ENCODE measurements around the gene SPSB4. TPM values are rescaled to one million over a fixed set of nuclear protein-coding genes. Genes with fewer than 3 reads are reported as not detected.

SPSB4 gene
- total RNA-seq, 1 experiment from 2014 or later: 0.23 TPM

GRCh38 chr3:141083226-141083625 is 32.1 kb downstream of the SPSB4 start:
- no peak for DNase-seq
- no peak overlapping the region for H3K4me3 ChIP-seq

GRCh38 chr3:141083836-141084649 is 32.9 kb downstream of the SPSB4 start:
- Histone ChIP-seq H3K27me3 (no peaks in the 10 kb centered on the region), H3K4me3 (no peak overlapping the region), H3K36me3 (no peaks in the 10 kb centered on the region), H3K9me3 (no peaks in the 10 kb centered on the region)
- DNase-seq: no peak

More at GRCh38 chr3:141083226-141083625, 32.1 kb downstream of the SPSB4 start:
- Histone ChIP-seq H3K27me3 (no peaks in the 10 kb centered on the region), H3K36me3 (no peaks in the 10 kb centered on the region), H3K9me3 (no peaks in the 10 kb centered on the region)

GRCh38 chr3:141085343-141086070 is 34.4 kb downstream of the SPSB4 start:
- H3K4me3 ChIP-seq: no peak overlapping the region
- no peak for DNase-seq
- no peaks in the 10 kb centered on the region for H3K36me3 ChIP-seq
- H3K27me3 ChIP-seq: no peaks in the 10 kb centered on the region
- no peaks in the 10 kb centered on the region for H3K9me3 ChIP-seq

GRCh38 chr3:141086188-141086587 is 35.0 kb downstream of the SPSB4 start:
- Histone ChIP-seq H3K36me3 (no peaks in the 10 kb centered on the region), H3K9me3 (no peaks in the 10 kb centered on the region), H3K27me3 (no peaks in the 10 kb centered on the region), H3K4me3 (no peak overlapping the region)
- DNase-seq: peak; percentile 29

- no peaks in the 10 kb centered on the region for H3K36me3 ChIP-seq
- H3K4me3 ChIP-seq: no peak overlapping the region
- DNase-seq: peak; percentile 31
- no peaks in the 10 kb centered on the region for H3K27me3 ChIP-seq
- H3K9me3 ChIP-seq: no peaks in the 10 kb centered on the region
Measured at GRCh38 chr3:141087076-141087777, 36.1 kb downstream of the SPSB4 start.

GRCh38 chr3:141087778-141088130 is 36.6 kb downstream of the SPSB4 start:
- Histone ChIP-seq H3K36me3 (no peaks in the 10 kb centered on the region), H3K9me3 (no peaks in the 10 kb centered on the region)
- DNase-seq: no peak

GRCh38 chr3:141089339-141090152 is 38.4 kb downstream of the SPSB4 start:
- H3K27me3 ChIP-seq: no peaks in the 10 kb centered on the region
- DNase-seq: no peak
- H3K9me3 ChIP-seq: no peaks in the 10 kb centered on the region
- no peak overlapping the region for H3K4me3 ChIP-seq
- no peaks in the 10 kb centered on the region for H3K36me3 ChIP-seq

More at GRCh38 chr3:141087778-141088130, 36.6 kb downstream of the SPSB4 start:
- no peak overlapping the region for H3K4me3 ChIP-seq
- no peaks in the 10 kb centered on the region for H3K27me3 ChIP-seq

GRCh38 chr3:141091426-141091825 is 40.3 kb downstream of the SPSB4 start:
- Histone ChIP-seq H3K9me3 (no peaks in the 10 kb centered on the region), H3K4me3 (no peak overlapping the region), H3K27me3 (no peaks in the 10 kb centered on the region), H3K36me3 (no peaks in the 10 kb centered on the region)
- DNase-seq: no peak

GRCh38 chr3:141092663-141093062 is 41.5 kb downstream of the SPSB4 start:
- DNase-seq: no peak
- H3K9me3 ChIP-seq: no peaks in the 10 kb centered on the region
- no peaks in the 10 kb centered on the region for H3K36me3 ChIP-seq
- no peaks in the 10 kb centered on the region for H3K27me3 ChIP-seq
- no peak overlapping the region for H3K4me3 ChIP-seq

GRCh38 chr3:141093397-141093796 is 42.2 kb downstream of the SPSB4 start:
- Histone ChIP-seq H3K36me3 (no peaks in the 10 kb centered on the region), H3K27me3 (no peaks in the 10 kb centered on the region), H3K4me3 (no peak overlapping the region), H3K9me3 (no peaks in the 10 kb centered on the region)
- peak; percentile 75 for DNase-seq

GRCh38 chr3:141093971-141094684 is 43.0 kb downstream of the SPSB4 start:
- DNase-seq: peak; percentile 81
- Histone ChIP-seq H3K4me3 (no peak overlapping the region), H3K9me3 (no peaks in the 10 kb centered on the region), H3K27me3 (no peaks in the 10 kb centered on the region), H3K36me3 (no peaks in the 10 kb centered on the region)

GRCh38 chr3:141094790-141095545 is 43.8 kb downstream of the SPSB4 start:
- Histone ChIP-seq H3K36me3 (no peaks in the 10 kb centered on the region), H3K27me3 (no peaks in the 10 kb centered on the region), H3K4me3 (no peak overlapping the region), H3K9me3 (no peaks in the 10 kb centered on the region)
- no peak for DNase-seq

- Histone ChIP-seq H3K4me3 (no peak overlapping the region), H3K27me3 (no peaks in the 10 kb centered on the region), H3K9me3 (no peaks in the 10 kb centered on the region), H3K36me3 (no peaks in the 10 kb centered on the region)
- no peak for DNase-seq
Measured at GRCh38 chr3:141095546-141095937, 44.4 kb downstream of the SPSB4 start.

GRCh38 chr3:141096164-141096563 is 45.0 kb downstream of the SPSB4 start:
- no peaks in the 10 kb centered on the region for H3K36me3 ChIP-seq
- no peaks in the 10 kb centered on the region for H3K9me3 ChIP-seq
- DNase-seq: no peak

GRCh38 chr3:141096981-141097380 is 45.8 kb downstream of the SPSB4 start:
- no peaks in the 10 kb centered on the region for H3K27me3 ChIP-seq
- H3K4me3 ChIP-seq: no peak overlapping the region
- H3K36me3 ChIP-seq: no peaks in the 10 kb centered on the region
- DNase-seq: no peak
- H3K9me3 ChIP-seq: no peaks in the 10 kb centered on the region

More at GRCh38 chr3:141096164-141096563, 45.0 kb downstream of the SPSB4 start:
- Histone ChIP-seq H3K4me3 (no peak overlapping the region), H3K27me3 (no peaks in the 10 kb centered on the region)

Data from MG63 (cell line).